IPS DF 6.9 (cell line): ENCODE data around the gene ZNF614.
"Not testable (repeated sequence)": the region's sequence is repeated elsewhere in the genome, so short reads cannot be mapped to it uniquely, and the experiment has no call there.

Experiments used
- DNase-seq: peaks from one replicate; pipeline ENCODE4 v3.0.0-alpha.2; 2013; ENCODE audit warnings: low read depth, low spot score
- H3K27ac ChIP-seq: one replicate; pipeline ENCODE4 v1.5.1; 2013; ENCODE audit warnings: low read length, control low read depth
- H3K27me3 ChIP-seq: 2 replicates; pipeline ENCODE4 v1.6.1; 2013; ENCODE audit warnings: mild to moderate bottlenecking, low read length; ENCODE audit not compliant: control insufficient read depth, insufficient read depth
- H3K36me3 ChIP-seq: 2 replicates; pipeline ENCODE4 v1.6.1; 2013; ENCODE audit warnings: low read length; ENCODE audit not compliant: control insufficient read depth, insufficient read depth
- H3K4me1 ChIP-seq: 2 replicates; pipeline ENCODE4 v1.6.1; 2013; ENCODE audit warnings: low read length; ENCODE audit not compliant: control insufficient read depth, insufficient read depth
- H3K4me3 ChIP-seq: 2 replicates; pipeline ENCODE4 v1.5.1; 2013; ENCODE audit warnings: mild to moderate bottlenecking, low read length
- H3K9me3 ChIP-seq: 2 replicates; pipeline ENCODE4 v1.6.1; 2013; ENCODE audit warnings: low read length, inconsistent platforms; ENCODE audit not compliant: control insufficient read depth, insufficient read depth
- WGBS: extraction: QIAGEN DNeasy Blood & Tissue Kit; methylation state at CpG from one replicate; pipeline ENCODE4 v1.1.7; 2013; ENCODE audit warnings: mixed read lengths, missing lambda C conversion rate; ENCODE audit not compliant: insufficient read length, insufficient coverage; 5-methylcytosine and 5-hydroxymethylcytosine counted together

ZNF614 gene

GRCh38 chr19:52028027-52028779 lies at the start of gene ZNF614:
Gene ZNF614, minus strand, starts transcription at chr19:52028379. Its CDS starts 2,634 bp downstream, at chr19:52025745.
- no peak within 1 kb of the TSS for H3K27ac ChIP-seq
- peaks cover 3% of the 10 kb centered on the region for H3K9me3 ChIP-seq
- H3K36me3 ChIP-seq, result peaks cover 6% of the 10 kb centered on the region; the same call in 1 of the 2 replicates
- H3K4me1 ChIP-seq, result no peaks in the 10 kb centered on the region
- peak within 1 kb of the TSS; percentile 77 for H3K4me3 ChIP-seq
- no peaks in the 10 kb centered on the region; the same call in 1 of the 2 replicates for H3K27me3 ChIP-seq
- no CpG with 5 or more reads among the region's 53 CpGs for WGBS
- peak; percentile 57 for DNase-seq

GRCh38 chr19:52070496-52070895 lies 42.3 kb upstream of the ZNF614 start:
- DNase-seq, result no peak
- Histone ChIP-seq H3K27me3 (no peaks in the 10 kb centered on the region), H3K4me1 (no peaks in the 10 kb centered on the region), H3K27ac (no peak overlapping the region), H3K36me3 (peaks cover 21% of the 10 kb centered on the region; the same call in 1 of the 2 replicates), H3K9me3 (peaks cover 10% of the 10 kb centered on the region), H3K4me3 (no peak overlapping the region)
- no CpG with 5 or more reads among the region's 5 CpGs for WGBS

GRCh38 chr19:52069653-52070052 lies 41.5 kb upstream of the ZNF614 start:
- H3K27me3 ChIP-seq, result no peaks in the 10 kb centered on the region
- H3K9me3 ChIP-seq, result peaks cover 10% of the 10 kb centered on the region
- no peak overlapping the region for H3K27ac ChIP-seq
- no CpG with 5 or more reads among the region's 2 CpGs for WGBS
- no peaks in the 10 kb centered on the region for H3K4me1 ChIP-seq
- no peak overlapping the region for H3K4me3 ChIP-seq
- DNase-seq, result no peak
- H3K36me3 ChIP-seq, result peaks cover 25% of the 10 kb centered on the region; the same call in 1 of the 2 replicates

- H3K4me3 ChIP-seq, result no peak overlapping the region
- H3K27ac ChIP-seq, result no peak overlapping the region
- no peak for DNase-seq
- no CpG with 5 or more reads among the region's 6 CpGs for WGBS
- peaks cover 28% of the 10 kb centered on the region; the same call in 1 of the 2 replicates for H3K36me3 ChIP-seq
- H3K4me1 ChIP-seq, result no peaks in the 10 kb centered on the region
- H3K9me3 ChIP-seq, result peaks cover 10% of the 10 kb centered on the region
- no peaks in the 10 kb centered on the region for H3K27me3 ChIP-seq
These were observed 38.2 kb upstream of the ZNF614 start for GRCh38 chr19:52066258-52066863.

- no peak overlapping the region for H3K27ac ChIP-seq
- H3K4me3 ChIP-seq, result no peak overlapping the region
- H3K9me3 ChIP-seq, result peaks cover 8% of the 10 kb centered on the region
- no peaks in the 10 kb centered on the region for H3K4me1 ChIP-seq
- peaks cover 24% of the 10 kb centered on the region; the same call in 1 of the 2 replicates for H3K36me3 ChIP-seq
- no peak for DNase-seq
- no CpG with 5 or more reads among the region's 6 CpGs for WGBS
- no peaks in the 10 kb centered on the region for H3K27me3 ChIP-seq
These were observed 37.2 kb upstream of the ZNF614 start for GRCh38 chr19:52065399-52065798.

GRCh38 chr19:52056480-52056879 lies 28.3 kb upstream of the ZNF614 start:
- not testable (repeated sequence) for H3K27me3 ChIP-seq, H3K36me3 ChIP-seq, DNase-seq, H3K27ac ChIP-seq, H3K4me3 ChIP-seq, H3K4me1 ChIP-seq, H3K9me3 ChIP-seq
- no CpG with 5 or more reads among the region's 3 CpGs for WGBS

GRCh38 chr19:52051736-52052135 lies 23.6 kb upstream of the ZNF614 start:
- WGBS, result no CpG with 5 or more reads among the region's 1 CpG
- not testable (repeated sequence) for H3K4me3 ChIP-seq, H3K27me3 ChIP-seq, H3K36me3 ChIP-seq, H3K4me1 ChIP-seq, DNase-seq, H3K9me3 ChIP-seq, H3K27ac ChIP-seq

- peak; percentile 88 for DNase-seq
- Histone ChIP-seq H3K36me3 (no peaks in the 10 kb centered on the region), H3K4me3 (peak within 1 kb of the TSS; percentile 94; the same call in 1 of the 2 replicates), H3K9me3 (no peaks in the 10 kb centered on the region), H3K27ac (no peak within 1 kb of the TSS), H3K27me3 (no peaks in the 10 kb centered on the region), H3K4me1 (no peaks in the 10 kb centered on the region)
- no CpG with 5 or more reads among the region's 60 CpGs for WGBS
These were observed 20.6 kb upstream of the ZNF614 start, which contains the start of gene ZNF432 for GRCh38 chr19:52048555-52049501. Gene ZNF432, minus strand, starts transcription at chr19:52048838. Its CDS starts 1,970 bp downstream, at chr19:52046868.

- no peak overlapping the region for H3K4me3 ChIP-seq
- H3K27ac ChIP-seq, result no peak overlapping the region
- WGBS, result no CpG with 5 or more reads among the region's 4 CpGs
- H3K9me3 ChIP-seq, result peaks cover 3% of the 10 kb centered on the region
- peaks cover 23% of the 10 kb centered on the region; the same call in 1 of the 2 replicates for H3K36me3 ChIP-seq
- DNase-seq, result no peak
- H3K4me1 ChIP-seq, result no peaks in the 10 kb centered on the region
- no peaks in the 10 kb centered on the region for H3K27me3 ChIP-seq
These were observed 11.0 kb upstream of the ZNF614 start for GRCh38 chr19:52039169-52039568.
